ENCODE results near the gene MAOB.

DNA sequence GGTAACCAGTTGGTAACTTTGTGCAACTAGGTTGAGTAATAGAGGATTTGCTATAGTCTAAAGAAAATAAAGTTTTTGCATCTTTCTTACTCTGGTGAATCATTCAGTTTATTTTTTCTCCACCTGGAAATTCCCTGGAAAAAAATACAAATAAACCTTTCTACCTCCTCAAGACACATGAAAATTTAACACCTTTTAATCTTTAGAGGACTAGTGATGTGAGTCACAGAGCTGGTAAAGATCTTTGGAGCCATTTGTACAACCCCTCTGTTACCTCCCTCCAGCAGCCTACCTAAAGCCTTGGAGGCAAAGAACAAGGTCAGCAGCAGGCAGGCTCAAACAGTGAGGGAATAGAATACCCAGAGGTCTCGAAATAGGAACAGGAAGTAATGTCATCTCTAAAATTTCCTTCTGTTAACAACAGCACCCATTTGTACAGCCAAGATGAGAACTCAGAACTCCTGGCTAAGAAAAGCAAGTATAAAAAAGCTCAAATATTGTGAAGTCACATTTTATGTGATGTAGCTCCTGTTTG is 10.2 kb upstream of the MAOB start:
- TF ChIP-seq CTCF (conservative IDR thresholded peaks at IDR 0.05; ENCODE audit: low read depth, low read length) (no peak), EZH2 (IDR thresholded peaks at IDR 0.05; ENCODE audit: low read length, unreplicated experiment) (no peak), EZH2phosphoT487 (IDR thresholded peaks at IDR 0.05; ENCODE audit: borderline replicate concordance, low read length) (no peak)

All from PC-3 (cell line).